Rectal smooth muscle tissue (tissue), 1 donor: Measurements from ENCODE around the gene FAM110A.

ENCODE experiments used
- H3K27ac ChIP-seq: one replicate; pipeline ENCODE4 v1.7.0; 2013; ENCODE audit warnings: low read depth, low read length, inconsistent platforms
- H3K27me3 ChIP-seq: one replicate; pipeline ENCODE4 v1.7.0; 2013; ENCODE audit warnings: low read length; ENCODE audit not compliant: control insufficient read depth, insufficient read depth
- H3K36me3 ChIP-seq: one replicate; pipeline ENCODE4 v1.7.0; 2013; ENCODE audit warnings: low read length; ENCODE audit not compliant: control insufficient read depth, insufficient read depth
- H3K4me1 ChIP-seq: one replicate; pipeline ENCODE4 v1.7.0; 2013; ENCODE audit warnings: low read length; ENCODE audit not compliant: control insufficient read depth, insufficient read depth
- H3K4me3 ChIP-seq: one replicate; pipeline ENCODE4 v1.7.0; 2013; ENCODE audit warnings: low read length
- H3K9ac ChIP-seq: one replicate; pipeline ENCODE4 v1.7.0; 2013; ENCODE audit warnings: low read length

The FAM110A gene

DNA sequence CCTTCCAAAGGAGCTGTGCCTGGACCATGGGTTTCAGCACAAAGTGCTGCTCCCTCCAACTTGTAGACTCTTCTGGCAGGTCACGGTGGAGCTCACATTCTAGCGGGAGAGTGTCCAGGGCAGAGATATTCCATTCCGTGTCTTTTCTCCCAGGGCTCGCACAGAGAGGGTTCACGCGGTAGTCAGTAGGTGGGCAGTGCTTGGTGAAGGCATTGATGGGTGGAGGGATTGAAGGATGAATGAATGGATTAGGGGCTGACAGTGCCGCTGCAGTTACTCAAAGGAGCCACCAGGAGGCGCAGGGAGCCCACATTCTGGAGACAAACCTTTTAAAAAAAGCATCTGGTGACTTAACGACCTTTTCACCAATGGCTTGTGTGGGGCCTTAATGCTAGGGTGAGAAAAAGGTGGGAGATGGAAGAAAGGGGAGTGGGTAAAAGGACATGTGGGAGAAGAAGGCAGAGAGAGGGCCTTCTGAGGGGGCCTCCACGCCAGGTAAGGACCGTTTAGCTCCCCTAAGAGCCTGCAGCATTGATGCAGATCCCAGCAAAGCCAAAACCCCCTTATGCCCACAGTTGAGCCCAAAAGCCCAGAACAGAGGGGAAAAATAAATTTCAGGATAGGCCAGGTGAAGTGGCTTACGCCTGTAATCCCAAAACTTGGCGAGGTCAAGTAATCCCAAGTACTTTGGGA lies 17.5 kb upstream of the FAM110A start:
- Histone ChIP-seq H3K27ac (no peak overlapping the region), H3K9ac (no peak overlapping the region), H3K36me3 (no peaks in the 10 kb centered on the region), H3K4me3 (no peak overlapping the region), H3K27me3 (peaks cover 3% of the 10 kb centered on the region), H3K4me1 (no peaks in the 10 kb centered on the region)

DNA sequence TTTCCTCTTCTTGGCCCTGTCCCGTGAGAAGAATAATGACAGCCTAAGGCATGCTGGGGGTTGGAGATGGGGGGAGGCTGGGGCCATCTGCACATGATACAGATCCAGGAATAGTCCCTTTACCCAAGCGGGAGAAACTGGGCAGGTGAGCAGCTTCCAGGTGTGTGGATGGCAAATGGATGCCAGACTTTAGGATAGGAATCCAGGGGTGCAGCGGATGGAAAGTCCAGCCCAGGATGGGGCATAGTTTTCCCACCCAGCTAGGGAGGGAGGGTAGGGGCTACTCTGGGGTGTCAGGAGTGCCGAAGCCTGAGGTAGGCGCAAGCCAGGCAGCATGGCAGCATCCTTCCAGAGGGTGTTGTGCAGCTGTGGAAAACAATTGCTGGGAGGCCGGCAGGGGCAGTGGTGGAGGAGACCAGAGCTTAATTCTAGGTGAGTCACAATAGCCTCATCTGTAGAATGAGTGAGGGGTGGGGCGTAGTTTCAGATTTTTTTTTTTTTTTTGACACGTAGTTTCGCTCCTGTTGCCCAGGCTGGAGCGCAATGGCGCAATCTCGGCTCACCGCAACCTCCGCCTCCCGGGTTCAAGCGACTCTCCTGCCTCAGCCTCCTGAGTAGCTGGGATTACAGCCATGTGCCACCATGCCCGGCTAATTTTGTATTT lies 15.4 kb upstream of the FAM110A start:
- Histone ChIP-seq H3K4me1 (no peaks in the 10 kb centered on the region), H3K27me3 (peaks cover 3% of the 10 kb centered on the region)

DNA sequence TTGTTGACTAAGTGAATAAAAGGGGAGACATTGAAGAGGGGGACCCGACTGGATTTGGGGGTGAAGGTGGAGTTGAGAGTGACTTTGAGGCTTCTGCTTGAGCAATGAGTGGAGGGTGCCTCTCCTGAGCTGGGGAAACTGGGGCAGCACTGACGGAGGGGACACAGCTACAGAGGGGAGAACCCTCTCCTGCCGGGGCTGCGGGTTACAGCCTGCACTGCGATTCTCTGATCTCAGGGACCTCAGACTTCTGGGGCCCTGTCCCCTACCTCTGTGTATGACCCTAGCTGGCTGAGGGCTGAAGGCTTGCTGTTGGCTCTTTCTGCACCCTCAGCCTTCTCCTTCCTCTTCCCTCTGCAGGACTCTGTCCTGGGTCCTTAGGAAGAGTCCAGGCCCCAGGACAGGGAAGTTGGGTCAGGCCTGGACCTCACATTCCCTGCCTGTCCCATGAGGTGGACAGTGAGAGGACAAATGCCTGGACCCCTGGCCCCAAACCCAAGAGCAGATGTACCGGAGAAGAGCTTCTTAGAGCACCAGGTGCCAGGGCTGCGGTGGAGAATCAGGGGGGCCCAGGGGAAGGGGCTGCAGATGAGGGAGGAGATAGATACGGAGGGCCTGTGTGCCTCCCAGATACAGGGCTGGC lies 13.7 kb upstream of the FAM110A start:
- Histone ChIP-seq H3K4me3 (no peak overlapping the region), H3K4me1 (no peaks in the 10 kb centered on the region), H3K36me3 (no peaks in the 10 kb centered on the region), H3K9ac (no peak overlapping the region), H3K27ac (no peak overlapping the region), H3K27me3 (peaks cover 3% of the 10 kb centered on the region)

More for the DNA sequence above, 15.4 kb upstream of the FAM110A start:
- Histone ChIP-seq H3K27ac (no peak overlapping the region), H3K9ac (no peak overlapping the region), H3K4me3 (no peak overlapping the region), H3K36me3 (no peaks in the 10 kb centered on the region)

DNA sequence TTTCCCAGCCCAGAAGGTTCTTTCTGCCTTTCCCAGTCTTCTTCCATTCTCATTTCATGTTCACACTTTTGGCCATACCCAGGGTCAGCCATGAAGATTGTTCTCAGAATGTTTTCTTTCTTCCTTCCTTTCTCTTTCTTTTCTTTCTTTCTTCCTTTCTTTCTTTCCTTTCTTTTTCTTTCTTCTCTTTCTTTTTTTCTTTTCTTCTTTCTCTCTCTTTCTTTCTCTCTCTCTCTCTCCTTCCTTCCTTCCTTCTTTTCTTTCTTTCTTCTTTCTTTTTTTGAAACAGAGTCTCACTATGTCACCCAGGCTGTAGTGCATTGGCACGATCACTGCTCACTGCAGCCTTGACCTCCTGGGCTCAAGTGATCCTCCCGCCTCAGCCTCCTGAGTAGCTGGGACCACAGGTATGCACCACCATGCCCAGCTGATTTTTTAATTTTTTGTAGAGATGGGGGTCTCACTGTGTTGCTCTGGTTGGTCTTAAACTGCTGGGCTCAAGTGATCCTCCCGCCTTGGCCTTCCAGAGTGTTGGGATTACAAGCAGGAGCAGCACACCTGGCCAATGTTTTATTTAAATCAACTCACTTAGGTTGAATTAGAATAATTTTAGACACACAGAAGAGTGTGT lies 13.1 kb upstream of the FAM110A start:
- no peaks in the 10 kb centered on the region for H3K36me3 ChIP-seq
- no peak overlapping the region for H3K9ac ChIP-seq
- H3K4me1 ChIP-seq: no peaks in the 10 kb centered on the region
- no peak overlapping the region for H3K27ac ChIP-seq
- no peak overlapping the region for H3K4me3 ChIP-seq
- H3K27me3 ChIP-seq: no peaks in the 10 kb centered on the region

DNA sequence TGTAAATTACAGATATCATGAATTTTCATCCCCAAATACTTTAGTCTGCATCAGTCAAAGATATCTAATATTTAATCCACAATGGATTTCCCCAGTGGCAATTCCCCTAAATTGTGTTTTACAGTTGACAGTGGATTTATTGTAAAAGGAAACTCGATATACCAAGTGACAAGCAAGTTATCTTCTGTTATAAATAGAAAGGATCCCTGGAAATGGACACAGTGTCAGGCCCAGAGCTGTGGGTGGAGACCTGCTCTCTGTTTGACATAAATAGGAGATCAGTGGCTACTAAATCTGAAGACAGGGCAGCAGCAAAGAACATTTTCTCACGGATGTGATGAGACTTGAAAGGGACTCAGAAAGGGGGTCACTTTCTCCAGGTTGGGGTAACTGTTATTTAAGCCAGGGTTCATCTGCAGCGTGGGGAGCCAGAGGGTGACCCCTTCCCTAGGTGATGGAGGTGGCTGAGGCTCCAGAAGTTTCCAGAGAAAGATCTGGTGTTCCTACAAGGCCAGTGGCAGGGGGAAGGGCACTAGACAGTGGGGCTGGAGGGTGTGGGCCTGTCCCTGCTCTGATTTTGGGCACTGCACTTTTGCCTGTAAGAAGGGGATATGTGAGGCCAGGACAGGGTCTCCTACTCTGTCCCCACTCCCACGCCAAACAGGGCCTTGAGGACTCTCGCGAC lies 12.3 kb upstream of the FAM110A start:
- Histone ChIP-seq H3K36me3 (no peaks in the 10 kb centered on the region), H3K4me3 (no peak overlapping the region), H3K9ac (no peak overlapping the region), H3K27me3 (no peaks in the 10 kb centered on the region), H3K4me1 (no peaks in the 10 kb centered on the region), H3K27ac (no peak overlapping the region)

DNA sequence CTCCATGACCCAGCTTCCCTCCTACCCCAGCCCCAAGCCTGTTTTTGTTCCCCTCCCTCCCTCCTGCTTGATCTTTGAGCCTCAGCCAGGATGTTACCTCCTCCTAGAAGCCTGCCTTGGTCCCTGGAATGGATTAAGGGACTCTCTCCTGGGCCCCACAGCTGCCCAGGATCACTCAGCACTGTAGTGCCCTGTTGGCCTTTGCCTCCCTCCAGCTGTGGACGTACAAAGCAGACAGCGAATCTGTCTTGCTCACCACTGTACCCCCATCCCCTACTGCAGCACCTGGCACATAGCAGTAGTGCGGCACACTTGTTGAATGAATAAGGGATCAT lies 11.8 kb upstream of the FAM110A start:
- Histone ChIP-seq H3K4me1 (no peaks in the 10 kb centered on the region), H3K36me3 (no peaks in the 10 kb centered on the region), H3K27ac (no peak overlapping the region), H3K4me3 (no peak overlapping the region), H3K9ac (no peak overlapping the region), H3K27me3 (no peaks in the 10 kb centered on the region)

DNA sequence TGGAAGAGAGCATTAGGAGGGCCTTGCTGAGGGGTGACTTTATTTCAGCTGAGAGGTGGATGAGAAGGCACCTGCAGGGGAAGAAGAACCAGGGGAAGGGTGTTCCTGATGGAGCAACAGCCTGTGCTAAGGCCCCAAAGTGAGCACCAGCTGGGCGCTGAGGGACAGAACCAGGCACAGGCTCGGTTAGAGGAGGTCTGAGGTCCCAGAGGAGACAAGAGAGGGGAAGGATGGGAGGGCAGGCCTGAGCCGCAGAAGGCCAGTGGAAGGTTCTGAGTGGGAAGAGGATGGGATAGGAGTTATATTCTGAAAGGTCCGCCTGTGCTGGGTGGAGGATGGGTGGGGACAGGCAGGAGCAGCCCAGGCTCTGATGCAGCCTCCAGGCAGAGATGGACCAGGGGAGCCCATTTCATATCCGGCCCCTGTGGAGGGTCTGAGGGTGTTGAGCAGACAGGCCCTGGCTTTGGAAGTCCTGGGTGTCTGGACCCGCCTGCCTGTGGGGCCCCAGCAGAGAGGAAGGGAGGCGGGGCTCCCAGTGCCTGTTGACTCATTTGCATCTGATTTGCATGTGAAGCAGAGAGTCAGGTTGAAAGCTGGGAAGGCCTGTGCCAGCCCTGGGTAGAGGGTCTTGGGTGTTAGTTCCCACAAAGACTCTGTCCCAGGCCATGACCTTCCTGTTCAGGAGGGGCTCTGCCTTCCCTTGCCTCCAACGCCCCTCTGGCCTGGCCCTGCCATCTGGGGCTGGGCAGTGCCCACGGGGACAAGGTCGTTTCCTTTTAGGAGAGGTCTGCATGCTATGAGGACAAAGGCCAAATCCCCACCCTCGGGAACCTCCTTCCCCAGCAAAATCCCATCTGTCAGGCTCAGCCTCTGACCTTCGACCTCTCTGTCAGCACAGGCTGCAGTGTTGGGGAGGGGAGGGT lies 10.6 kb upstream of the FAM110A start:
- no peaks in the 10 kb centered on the region for H3K4me1 ChIP-seq
- no peaks in the 10 kb centered on the region for H3K36me3 ChIP-seq
- H3K27ac ChIP-seq: no peak overlapping the region
- H3K27me3 ChIP-seq: no peaks in the 10 kb centered on the region
- H3K9ac ChIP-seq: no peak overlapping the region
- no peak overlapping the region for H3K4me3 ChIP-seq

DNA sequence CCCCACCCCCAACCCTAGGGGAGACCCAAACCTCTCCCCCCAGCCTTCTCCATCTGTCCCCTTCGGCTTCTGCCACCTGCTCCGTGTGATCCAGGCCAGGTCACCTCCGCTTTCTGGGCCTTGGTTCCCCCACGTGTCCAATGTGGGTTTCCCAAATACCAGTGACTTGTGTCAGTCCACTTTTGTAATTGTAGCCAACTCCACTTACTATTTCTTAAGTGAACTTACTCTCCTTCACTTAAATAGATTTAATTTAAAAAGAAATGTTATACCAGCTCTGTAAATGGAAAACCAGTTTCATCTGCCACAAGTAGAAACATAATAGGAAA lies 10.0 kb upstream of the FAM110A start:
- H3K27me3 ChIP-seq: no peaks in the 10 kb centered on the region
- H3K4me1 ChIP-seq: no peaks in the 10 kb centered on the region
- no peak overlapping the region for H3K4me3 ChIP-seq

DNA sequence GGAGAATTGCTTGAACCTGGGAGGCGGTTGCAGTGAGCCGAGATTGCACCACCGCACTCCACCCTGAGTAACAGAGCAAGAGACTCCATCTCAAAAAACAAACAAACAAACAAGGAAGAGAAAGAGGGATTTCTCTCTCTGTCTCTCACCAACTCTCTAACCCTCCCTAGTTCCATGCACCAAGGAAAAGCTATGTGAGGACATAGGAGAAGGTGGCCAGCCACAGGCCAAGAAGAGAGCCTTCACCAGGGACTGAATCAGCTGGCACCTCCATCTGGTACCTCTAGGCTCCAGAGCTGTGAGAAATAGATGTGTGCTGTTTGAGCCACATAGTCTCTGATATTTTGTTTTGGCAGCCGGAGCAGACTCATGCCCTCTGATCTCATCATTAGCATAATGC lies 9.0 kb upstream of the FAM110A start:
- no peaks in the 10 kb centered on the region for H3K4me1 ChIP-seq
- no peak overlapping the region for H3K27ac ChIP-seq
- H3K27me3 ChIP-seq: no peaks in the 10 kb centered on the region
- H3K36me3 ChIP-seq: no peaks in the 10 kb centered on the region
- no peak overlapping the region for H3K4me3 ChIP-seq
- H3K9ac ChIP-seq: no peak overlapping the region

More for the DNA sequence above, 10.0 kb upstream of the FAM110A start:
- H3K9ac ChIP-seq: no peak overlapping the region
- no peak overlapping the region for H3K27ac ChIP-seq
- H3K36me3 ChIP-seq: no peaks in the 10 kb centered on the region

DNA sequence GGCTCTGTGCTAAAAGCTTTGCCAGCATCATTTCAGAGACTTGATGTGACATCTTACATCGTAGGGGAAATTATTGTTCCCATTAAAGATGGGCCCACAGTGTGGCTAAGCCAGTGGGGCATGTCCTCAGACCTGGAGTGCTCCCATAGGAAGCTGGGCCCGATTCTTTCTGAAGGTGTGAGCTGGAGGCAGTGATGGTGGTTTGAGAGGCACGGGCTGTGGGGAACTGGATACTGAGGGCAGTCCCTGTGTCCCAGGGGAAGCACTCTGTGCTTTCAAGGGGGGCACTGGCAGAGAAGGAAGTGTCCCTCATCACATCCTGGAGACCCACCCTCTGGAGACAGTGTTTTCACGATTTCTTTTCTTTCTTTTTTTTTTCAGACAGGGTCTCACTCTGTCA lies 8.6 kb upstream of the FAM110A start:
- no peaks in the 10 kb centered on the region for H3K36me3 ChIP-seq
- no peak overlapping the region for H3K9ac ChIP-seq
- no peak overlapping the region for H3K4me3 ChIP-seq
- no peaks in the 10 kb centered on the region for H3K27me3 ChIP-seq
- H3K27ac ChIP-seq: no peak overlapping the region
- H3K4me1 ChIP-seq: no peaks in the 10 kb centered on the region

DNA sequence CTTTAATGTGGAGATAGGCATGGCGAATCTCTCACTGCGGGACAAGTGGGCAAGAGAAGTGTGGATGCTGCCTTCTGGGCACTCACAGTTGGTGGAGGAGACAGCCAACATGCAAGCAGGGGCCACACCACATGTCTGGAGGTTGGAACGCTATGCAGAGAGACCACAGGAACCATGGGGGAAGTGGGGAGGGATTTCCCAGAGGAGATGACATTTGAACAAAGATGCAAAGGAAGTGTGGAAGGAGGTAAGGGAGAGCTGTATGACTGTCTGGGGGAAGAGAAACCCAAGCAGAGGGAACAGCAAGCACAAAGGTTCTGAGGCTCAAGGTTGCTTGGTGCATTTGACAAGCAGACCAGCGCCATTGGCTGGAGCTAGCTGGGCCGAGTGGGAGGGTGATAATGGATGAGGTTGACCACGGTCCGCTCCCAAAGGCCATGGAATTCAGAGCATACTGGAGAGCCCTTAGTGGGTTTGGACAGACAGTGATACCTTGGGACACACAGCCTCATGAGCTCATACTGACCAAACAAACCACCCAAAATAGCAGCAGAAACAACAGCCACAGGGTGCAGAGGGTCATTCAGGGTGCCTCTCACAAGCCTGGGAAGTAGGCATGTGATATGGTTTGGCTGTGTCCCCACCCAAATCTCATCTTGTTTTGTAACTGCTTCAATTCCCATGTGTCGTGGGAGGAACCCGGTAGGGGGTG lies 7.6 kb upstream of the FAM110A start:
- H3K9ac ChIP-seq: no peak overlapping the region
- no peak overlapping the region for H3K27ac ChIP-seq
- H3K27me3 ChIP-seq: no peaks in the 10 kb centered on the region
- no peaks in the 10 kb centered on the region for H3K4me1 ChIP-seq
- no peaks in the 10 kb centered on the region for H3K36me3 ChIP-seq
- no peak overlapping the region for H3K4me3 ChIP-seq
